Left ventricle myocardium superior (tissue), 1 donor: ENCODE results near the gene SCGN. TPM values are rescaled to one million over a fixed set of nuclear protein-coding genes. Genes with fewer than 3 reads are reported as not detected.

Source experiments
- total RNA-seq: library from RNA; stranded (reverse); fragmentation: NEBNext Ultra II Directional; extraction: Animal tissue kit (Norgen Biotek cat#: 25700); gene quantifications from one replicate; pipeline ENCODE4 v1.2.1, GENCODE V29; 2021
- donor health status: DM: no; HTN: yes; CAD: no; lungs with severe emphysema.

SCGN gene
- total RNA-seq, 1 donor from 2014 or later, result 0.79 TPM

Other genes with a start within 250 kb of the SCGN start
- gene SLC17A4, start 102.5 kb downstream of the SCGN start, total RNA-seq, result not detected
- gene SLC17A1, start 179.8 kb downstream of the SCGN start, total RNA-seq, result not detected
- not detected for gene SLC17A3, start 222.0 kb downstream of the SCGN start, total RNA-seq